H4 (cell line): ENCODE measurements around the gene CIDEB. TPM values are rescaled to one million over a fixed set of nuclear protein-coding genes. Genes with fewer than 3 reads are reported as not detected.
"Not testable (repeated sequence)": the region's sequence is repeated elsewhere in the genome, so short reads cannot be mapped to it uniquely, and the experiment has no call there.

Experiments used
- DNase-seq: peaks from one replicate; pipeline ENCODE4 v3.0.0-alpha.2; 2015; ENCODE audit warnings: low spot score
- total RNA-seq: library from RNA; depleted of rRNA; stranded (reverse); fragments of >200 nt; shearing (Covaris generic); gene quantifications from 2 replicates; pipeline ENCODE4 v1.2.3, GENCODE V29; 2014

Gene CIDEB
- total RNA-seq, 1 experiment from 2014 or later = not detected

DNA sequence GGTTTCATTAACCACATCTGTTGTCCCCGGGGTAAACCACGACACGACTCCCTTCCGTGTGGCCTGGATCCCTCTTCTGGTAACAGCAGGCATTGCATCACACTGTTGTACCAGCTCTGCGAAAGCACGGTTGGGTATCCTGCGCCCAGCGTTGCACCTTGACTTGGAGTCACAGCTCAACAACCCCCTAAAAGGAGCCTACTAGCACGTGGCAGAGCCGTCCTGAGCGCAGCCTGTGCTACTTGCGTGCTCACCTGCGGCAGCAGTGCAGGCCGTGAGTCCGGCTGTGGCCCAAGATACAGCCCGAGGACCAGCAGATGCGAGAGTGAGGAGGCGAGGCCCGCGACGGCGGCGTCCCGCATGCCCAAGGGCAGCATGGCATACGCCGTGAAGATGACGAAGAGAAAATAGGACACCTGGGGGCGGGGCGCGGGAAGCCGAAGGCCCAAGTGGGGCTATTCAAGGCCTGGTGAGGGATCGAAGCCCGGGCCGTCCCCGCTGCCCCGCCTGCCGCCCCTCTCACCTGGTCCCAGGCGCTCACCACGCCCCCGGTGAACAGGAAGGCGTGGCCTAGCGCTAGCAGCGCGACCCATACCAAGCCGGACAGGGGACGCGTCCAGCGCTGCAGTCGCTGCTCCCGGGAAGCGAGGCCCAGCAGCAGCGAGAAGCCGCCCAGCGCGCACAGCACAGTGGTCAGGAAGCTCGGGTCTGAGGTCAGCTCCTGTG lies 24.7 kb upstream of the CIDEB start:
- peak; percentile 67 for DNase-seq

DNA sequence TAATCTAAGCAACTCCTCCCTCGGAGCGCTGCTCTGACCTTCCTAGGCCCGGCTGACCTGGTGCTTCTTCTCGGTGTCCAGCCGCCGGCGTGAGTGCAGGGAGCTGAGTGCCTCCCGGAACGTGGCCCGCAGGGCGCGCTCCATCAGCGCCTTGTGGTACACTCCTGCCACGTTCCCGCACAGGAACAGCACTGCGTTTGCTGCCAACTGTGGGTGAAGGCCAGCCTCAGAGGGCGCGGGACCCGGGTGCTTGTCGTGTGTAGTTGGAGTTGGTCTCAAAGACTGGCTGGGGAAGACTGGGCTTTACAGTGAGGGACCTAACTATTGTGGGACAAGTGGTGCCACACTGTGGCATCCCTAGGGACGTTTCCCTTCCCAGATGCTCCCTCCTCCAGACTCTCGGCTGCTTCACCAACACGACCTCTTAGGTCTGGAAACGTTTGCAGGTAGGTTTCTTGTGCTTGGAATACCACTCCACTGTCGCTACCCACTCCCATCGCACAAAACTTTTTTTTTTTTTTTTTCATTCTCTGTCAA lies 24.0 kb upstream of the CIDEB start:
- DNase-seq = no peak

DNA sequence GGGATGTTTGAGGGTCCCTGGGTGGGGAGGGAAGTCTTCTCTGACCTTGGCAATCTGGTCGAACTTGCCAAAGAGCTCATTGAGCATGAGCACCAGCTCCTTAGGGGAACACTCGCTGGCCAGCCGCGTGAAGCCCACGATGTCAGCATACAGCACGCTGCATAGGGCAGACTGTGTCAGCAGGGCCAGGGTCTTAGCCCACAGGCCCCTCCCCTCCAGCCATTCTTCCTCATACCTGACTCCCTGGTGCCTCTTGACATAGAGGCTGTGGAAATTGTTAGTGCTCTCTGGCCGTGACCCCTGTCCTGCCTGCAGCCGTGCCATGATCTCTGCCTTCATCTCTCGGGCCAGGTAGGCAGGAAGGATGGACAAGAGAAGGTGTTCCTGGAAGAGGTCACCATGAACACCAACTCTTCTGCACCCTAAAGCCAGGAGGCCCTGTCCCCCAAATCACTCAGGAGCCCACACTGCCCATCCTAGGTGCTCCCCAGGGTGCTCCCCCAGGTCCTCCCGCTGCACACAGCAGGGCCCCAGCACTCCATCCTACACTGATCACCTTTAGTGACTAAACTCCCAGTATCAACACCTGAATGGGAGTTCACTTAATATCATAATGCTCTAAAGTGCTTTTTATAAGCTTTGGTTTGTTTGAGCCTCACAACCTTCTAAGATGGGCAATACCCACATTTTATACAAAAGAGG lies 23.3 kb upstream of the CIDEB start:
- no peak for DNase-seq

DNA sequence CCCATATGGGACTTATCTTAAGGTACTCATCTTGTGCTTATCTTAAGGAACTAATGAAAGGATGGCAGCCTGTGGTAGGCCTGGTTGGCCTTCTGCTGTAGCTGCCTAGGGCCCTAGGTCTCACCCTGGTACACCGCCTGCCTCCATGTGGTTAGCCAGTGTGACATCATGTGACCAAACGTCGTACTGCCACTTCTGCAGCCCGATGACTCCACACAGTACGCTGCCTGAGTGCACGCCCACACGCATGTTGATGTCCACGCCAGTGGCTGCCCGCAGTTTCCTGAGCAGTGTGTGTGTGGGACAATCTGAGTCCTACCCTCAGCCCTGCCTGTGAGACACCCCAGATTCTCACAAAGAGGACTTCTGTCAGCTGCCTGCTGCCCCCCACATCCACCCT lies 22.0 kb upstream of the CIDEB start:
- no peak for DNase-seq

DNA sequence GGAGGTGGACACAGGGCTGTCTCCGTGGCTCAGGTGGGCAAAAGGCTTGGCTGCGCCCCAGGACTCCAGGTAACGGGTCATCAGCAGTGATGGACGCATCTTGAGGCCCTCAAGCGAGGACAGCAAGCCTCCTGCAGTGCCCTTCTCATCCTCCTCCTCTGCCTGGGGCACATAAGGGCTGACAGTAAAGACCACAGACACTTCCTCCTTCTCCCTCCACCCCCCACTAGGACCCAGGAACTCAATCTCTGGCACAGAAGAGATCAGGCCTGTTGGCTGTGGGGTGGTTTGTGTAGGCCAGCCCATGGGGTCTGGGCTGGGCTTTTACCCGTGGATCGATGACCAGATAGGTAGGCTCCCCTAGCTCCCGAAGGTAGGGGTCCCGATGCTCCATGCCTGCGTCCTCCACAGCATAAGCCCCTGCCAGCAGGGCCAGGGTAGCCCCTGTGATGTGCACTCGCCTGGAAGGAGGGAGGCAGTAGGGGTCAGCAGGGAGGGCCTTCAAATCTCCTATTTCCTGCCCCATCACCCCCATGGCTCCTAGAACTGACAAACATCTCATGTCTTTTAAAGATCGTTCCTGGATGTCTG lies 21.4 kb upstream of the CIDEB start:
- DNase-seq = no peak

DNA sequence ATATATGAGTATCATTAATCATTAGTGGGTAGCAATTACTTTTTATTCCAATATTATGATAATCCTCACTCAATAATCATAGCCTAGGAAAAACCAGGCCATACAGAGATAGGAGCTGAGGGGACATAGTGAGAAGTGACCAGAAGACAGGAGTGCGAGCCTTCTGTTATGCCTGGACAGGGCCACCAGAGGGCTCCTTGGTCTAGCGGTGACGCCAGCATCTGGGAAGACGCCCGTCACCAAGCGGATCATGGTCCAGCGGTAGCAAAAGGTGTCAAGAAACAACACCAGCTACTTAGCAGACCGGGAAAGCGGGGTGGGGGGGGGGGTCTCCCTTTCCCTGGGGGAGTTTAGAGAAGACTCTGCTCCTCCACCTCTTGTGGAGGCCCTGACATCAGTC lies 20.1 kb upstream of the CIDEB start:
- DNase-seq = not testable (repeated sequence)

DNA sequence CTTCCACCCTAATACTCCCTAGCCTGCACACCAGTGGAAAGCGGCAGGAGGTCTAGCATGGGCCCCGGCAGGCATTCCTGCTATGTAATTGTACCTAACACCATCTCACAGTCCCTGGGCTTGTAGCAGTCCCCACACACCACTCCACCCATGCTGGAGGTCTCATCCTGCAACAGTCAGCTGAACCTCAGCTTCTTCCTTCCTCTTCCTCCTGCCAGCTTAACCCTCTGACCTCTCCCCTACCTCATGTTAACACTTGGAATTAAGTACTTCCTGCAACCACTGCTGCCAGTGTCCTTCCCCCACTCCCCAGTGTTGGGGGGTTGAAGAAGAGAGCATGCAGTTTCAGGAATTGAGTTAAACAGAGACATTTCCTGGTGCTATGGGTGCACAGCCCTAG lies 19.5 kb upstream of the CIDEB start:
- no peak for DNase-seq

DNA sequence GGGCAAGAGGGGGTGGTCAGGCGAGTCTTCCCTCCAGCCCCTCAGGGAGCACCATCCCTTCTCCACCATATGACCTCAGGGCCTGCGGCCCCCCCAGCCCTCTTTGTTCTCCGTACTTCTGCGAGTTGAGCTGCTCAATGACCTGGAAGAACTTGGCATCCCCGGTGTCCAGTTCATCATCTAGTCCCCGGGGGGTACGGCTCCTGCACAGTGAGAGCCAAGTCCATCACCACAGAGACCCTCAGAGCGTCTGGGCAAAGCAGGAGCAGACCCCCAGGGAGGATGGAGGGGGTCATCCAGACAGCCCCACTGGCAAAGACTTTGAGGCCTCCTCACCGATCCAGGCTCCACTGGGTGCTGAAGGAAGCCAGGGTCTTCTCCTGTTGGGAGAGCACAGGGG lies 18.2 kb upstream of the CIDEB start:
- DNase-seq = no peak

DNA sequence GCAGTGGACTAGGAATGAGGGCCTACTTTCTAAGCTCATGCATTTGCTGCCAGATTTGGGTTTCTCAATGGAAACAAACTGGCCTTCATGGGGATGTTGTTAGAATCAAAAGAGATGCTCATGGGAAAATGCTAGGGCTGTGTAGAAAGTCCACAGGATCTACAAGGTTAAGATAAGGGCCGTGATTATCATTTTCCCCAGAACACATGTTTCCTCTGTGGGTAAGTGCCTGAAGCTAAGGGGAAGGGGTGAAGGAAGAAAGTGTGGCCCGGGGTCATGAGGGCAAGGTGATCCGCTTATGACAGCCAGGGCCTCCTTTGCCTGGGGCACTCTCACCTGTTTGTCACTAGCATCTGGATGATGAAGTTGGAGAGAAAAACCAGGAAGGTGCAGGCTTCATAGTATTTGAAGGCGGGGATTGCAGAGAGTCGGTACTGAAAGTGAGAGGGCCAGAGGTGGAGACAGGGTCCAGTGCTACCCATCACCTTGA lies 17.3 kb upstream of the CIDEB start:
- no peak for DNase-seq

DNA sequence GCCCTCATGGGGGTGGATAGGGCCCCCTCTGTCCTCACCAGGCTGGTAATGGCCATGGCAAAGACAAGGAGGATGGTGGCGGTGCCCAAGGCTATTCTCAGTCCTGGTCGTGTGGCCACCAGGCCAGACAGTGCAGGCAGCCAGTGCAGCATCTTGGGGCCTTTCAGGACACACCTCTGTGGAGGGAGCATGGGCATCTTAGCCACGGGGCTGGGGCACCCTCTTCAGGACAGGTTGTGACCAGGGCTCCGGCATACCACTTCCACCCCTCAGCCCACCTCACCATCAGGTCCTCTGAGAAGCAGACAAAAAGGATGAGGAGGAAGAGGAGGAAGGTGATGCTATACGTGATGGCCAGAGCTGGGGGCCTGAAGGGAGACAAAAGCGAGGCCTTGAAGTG lies 16.2 kb upstream of the CIDEB start:
- no peak for DNase-seq

DNA sequence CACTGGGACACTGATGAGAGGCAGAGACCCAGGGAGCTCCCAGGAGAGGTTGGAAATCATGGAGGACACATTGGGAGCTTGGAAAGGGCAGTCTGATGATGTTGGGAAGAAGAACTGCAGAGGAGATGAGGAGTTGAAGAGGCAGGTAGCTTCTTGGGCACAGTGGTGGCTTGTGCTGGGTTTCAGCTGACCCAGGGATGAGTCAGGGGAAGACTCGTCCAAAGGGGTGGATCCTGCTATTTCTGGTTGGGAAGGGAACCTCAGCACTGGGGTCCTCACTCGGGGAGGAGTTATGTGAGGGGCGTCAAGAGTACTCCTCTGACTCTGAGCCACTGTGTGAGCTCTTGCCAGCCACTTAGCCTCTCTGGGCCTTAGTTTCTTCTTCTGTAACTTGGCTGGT lies 15.6 kb upstream of the CIDEB start:
- DNase-seq = no peak

DNA sequence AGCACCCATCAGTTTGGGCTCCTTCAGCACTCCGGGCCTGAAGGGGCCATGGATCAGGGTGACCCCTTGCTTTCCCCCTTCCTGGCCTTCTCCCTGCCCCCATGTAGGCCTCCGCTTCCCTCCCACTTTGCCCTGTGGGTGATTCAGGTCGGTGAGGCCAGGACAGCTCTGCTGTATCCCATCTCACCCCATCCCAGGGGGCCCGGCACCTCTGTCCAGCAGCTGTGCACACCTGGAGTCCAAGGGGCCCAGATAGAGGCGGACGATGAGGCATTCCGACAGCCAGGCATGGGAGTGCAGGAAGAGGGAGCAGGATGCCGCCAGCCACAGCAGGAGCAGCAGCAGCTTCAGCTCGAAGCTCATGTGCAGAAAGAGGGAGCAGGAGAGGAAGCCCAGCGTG lies 14.9 kb upstream of the CIDEB start:
- DNase-seq = no peak

DNA sequence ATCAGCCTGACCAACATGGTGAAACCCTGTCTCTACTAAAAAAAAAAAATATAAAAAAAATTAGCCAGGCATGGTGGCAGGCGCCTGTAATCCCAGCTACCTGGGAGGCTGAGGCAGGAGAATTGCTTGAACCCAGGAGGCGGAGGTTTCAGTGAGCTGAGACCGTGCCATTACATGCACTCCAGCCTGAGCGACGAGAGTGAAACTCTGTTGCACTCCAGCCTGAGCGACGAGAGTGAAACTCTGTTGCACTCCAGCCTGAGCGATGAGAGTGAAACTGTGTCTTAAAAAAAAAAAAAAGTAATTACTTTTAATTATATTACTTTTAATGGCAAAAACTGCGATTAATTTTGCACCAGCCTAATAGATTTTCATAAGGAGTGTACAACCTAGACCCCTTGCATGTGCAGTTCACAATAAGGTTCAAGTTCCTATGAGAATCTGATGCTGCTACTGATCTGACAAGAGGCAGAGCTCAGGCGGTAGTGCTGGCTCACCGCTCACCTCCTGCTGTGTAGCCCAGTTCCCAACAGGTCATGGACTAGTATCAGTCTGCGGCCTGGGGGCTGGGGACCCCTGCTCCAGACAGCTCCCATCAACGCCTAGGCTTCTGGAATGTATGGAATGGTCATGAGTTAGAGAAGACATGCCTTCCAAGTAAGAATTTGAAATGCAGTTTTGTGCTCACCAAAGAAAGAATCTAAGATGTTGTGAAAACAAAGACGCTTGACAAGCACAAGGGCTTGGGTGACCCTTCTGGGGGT lies 13.6 kb upstream of the CIDEB start:
- DNase-seq = no peak

DNA sequence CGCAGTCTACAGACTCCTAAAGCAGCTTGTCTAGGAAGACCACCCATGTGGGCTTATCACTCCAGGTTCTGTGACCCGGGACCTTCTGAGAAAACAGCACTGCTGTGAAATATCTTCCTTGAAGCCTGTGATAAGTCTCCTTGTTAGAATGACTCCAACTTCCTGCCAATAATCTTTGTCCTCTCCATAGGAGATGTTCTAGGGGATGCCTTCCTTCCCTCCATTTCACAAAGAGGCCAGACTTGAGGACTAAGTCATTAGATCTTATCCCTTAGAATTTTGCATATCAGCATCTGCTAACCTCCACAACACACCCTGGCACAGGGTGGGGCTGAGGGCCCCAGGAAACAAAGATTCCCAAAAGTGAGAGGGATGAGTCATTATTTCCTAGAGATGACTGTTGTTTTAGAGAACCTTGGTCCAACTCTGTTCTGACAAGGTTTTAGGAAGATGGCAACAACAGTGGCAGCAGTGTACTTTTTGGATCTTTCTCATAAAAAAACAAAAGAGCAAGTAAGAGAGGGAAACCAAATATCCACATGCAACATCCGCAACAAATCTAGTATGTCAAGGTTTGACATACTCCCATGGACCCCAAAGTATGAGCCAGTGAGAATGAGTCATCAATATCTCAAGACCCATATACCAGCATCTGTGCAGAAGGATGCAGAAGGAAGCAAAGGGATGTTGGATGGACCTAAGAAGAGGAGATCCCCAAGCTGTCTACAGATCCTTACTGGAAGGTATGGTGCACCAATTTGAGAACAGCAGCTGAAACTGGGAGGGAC lies 9.6 kb upstream of the CIDEB start:
- DNase-seq = no peak

DNA sequence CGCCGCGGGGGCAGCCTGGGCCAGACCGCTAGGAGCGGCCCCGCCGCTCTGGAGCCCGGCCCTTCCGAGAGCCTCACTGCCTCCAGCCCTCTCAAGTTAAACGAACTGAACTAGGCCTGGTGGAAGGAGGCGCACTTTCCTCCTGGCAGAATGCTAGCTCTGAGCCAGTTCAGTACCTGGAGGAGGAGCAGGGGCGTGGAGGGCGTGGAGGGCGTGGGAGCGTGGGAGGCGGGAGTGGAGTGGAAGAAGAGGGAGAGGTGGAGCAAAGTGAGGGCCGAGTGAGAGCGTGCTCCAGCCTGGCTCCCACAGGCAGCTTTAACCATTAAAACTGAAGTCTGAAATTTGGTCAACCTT lies 8.8 kb upstream of the CIDEB start:
- no peak for DNase-seq

DNA sequence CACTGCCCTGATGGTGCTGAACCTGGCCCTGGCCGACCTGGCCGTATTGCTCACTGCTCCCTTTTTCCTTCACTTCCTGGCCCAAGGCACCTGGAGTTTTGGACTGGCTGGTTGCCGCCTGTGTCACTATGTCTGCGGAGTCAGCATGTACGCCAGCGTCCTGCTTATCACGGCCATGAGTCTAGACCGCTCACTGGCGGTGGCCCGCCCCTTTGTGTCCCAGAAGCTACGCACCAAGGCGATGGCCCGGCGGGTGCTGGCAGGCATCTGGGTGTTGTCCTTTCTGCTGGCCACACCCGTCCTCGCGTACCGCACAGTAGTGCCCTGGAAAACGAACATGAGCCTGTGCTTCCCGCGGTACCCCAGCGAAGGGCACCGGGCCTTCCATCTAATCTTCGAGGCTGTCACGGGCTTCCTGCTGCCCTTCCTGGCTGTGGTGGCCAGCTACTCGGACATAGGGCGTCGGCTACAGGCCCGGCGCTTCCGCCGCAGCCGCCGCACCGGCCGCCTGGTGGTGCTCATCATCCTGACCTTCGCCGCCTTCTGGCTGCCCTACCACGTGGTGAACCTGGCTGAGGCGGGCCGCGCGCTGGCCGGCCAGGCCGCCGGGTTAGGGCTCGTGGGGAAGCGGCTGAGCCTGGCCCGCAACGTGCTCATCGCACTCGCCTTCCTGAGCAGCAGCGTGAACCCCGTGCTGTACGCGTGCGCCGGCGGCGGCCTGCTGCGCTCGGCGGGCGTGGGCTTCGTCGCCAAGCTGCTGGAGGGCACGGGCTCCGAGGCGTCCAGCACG lies 8.2 kb upstream of the CIDEB start:
- DNase-seq = no peak

DNA sequence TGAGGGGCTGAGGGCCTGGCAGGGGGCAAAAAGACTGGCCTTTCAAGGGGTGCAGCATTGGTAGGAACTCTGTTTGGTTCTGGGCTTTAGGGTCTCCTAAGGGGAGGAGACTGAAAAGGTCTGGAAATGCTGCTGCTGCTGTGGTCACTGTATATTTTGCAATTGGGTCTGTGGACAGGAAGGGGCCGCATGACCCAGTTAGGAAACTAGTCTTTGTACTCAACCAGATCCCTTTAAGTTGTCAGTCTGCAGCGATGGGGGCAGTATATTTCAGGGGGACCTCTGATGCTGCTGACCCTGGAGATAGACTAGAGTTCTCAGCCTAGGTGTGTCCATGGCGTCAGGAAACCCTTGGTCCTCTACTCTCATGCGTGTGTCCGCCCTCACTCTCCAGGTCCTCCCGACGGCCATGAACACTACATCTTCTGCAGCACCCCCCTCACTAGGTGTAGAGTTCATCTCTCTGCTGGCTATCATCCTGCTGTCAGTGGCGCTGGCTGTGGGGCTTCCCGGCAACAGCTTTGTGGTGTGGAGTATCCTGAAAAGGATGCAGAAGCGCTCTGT lies 7.5 kb upstream of the CIDEB start:
- no peak for DNase-seq

DNA sequence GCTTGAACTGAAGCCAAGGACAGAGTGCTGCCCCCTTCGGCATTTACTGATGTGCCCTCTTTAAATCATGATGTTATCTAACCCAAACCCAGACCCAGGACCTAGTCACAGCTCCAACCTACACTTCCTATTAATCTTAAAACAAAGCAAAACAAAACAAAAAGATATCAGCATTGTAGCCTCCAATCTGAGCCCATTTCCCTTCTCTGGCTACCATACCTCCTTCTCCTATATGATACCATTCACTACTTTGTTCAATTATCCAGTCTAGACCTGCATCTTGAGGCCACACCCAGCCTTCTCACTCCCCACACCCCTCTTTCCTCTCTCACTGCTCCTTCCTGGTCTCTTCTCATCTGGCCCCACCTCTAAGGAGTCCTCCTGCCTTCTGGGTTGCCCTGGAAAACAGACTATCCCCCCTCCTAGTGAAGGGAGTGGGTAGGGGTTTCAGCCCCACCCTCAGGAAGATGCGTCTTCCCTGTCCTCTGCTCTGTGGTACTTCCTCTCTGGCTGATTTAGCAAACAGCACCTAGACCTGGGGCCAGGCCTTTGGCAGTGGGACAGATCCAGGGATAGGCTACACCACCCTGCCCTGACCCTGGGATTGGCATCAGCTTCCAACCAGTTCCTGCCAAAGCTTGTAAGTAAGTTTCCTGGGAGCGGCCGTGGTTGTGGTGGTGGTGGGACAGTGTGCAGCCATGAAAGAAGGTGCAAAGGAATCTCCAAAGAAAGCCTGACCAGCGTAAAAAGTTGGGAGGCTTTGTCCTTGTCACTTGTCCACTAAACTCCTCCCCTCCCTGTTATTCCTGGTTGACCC lies 6.8 kb upstream of the CIDEB start:
- DNase-seq = no peak

DNA sequence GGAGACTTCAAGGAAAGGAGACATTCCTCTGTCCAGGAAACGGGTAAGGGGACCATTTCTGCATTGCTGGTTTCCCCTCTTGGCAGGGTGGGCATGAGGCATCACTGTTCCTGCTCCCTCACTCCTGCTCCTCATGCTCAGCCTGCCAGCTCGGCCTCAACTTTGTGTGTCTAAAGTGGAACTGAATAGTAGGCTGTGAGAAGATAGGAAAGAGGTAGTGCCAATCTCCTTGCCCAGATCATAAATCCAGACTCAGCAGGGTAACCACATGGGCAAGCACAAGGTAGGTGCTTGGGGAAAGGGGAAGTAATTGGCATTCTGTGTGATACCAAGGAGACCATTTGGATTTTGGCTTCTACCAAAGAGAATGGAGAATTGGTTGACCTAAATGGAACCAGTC lies 6.1 kb upstream of the CIDEB start:
- no peak for DNase-seq
